ENCODE data around the gene KIFC3. TPM values are rescaled to one million over a fixed set of nuclear protein-coding genes. Genes with fewer than 3 reads are reported as not detected.

KIFC3 gene
- total RNA-seq, 1 donor from 2014 or later: not detected

DNA sequence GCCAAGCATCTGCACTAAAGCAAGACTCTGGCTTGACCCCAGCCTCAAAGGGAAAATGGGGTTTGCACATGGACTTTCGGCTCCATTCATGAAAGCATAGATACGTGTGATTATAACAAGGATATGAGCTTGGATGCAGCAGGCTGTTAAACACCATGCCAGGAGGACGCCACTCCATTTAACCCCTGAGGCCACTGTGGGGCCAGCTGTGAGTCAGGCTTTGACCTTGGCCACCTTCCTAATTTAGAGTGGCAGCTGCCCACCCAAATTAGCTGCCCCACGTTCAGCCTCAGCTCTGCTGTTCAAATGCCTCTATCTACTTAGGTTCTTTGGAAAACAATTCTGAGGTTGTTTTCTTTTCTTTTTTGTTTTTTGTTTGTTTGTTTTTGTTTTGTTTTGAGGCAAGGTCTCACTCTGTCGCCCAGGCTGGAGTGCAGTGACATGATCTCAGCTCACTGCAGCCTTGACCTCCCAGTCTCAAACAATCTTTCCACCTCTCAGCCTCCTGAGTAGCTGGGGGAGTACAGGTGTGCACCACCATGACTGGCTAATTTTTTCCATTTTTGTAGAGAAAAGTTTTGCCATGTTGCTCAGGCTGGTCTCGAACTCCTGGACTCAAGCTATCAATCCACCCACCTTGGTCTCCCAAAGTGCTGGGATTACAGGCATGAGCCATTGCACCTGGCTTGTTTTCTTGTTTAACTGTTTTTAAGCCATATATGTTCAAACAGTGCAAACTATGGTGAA is 23.2 kb upstream of the KIFC3 start:
- intact Hi-C loops (cut with micrococcal nuclease): no loop called here

DNA sequence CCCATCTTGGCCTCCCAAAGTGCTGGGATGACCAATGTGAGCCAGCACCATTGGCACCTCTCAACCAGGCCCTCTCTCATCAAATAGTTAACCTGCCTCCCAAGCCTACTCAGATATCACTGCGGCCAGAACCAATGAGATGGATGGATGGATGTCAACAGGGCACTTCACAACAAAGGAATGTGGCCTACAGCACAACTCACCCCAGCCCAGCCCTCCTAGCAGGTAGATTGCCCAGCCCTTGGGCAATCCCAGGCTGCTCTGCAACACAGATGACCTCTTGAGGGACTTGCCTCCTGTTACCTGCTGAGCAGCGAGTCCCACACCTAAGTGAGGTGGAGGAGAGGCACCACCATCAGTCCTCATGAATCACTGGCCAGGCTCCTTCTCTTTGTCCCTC is 22.6 kb upstream of the KIFC3 start:
- intact Hi-C loops (cut with micrococcal nuclease): no loop called here

DNA sequence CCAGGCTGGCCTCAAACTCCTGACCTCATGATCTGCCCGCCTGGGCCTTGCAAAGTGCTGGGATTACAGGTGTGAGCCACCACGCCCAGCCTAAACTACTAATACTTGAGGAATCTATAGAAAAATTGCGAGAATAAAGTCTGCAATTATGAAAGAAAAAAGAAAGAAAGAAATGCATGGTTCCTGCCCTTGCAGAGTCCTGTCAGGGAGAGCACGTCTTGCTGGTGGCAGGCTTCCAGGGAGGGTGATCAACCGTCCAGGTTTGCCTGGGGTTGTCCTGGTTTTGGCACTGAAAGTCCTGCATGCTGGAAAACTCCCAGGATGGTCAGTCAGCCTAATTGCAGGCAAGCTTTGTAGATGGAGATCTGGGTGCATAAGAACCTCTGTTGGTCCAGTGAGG is 21.5 kb upstream of the KIFC3 start:
- intact Hi-C loops (cut with micrococcal nuclease): no loop called here

DNA sequence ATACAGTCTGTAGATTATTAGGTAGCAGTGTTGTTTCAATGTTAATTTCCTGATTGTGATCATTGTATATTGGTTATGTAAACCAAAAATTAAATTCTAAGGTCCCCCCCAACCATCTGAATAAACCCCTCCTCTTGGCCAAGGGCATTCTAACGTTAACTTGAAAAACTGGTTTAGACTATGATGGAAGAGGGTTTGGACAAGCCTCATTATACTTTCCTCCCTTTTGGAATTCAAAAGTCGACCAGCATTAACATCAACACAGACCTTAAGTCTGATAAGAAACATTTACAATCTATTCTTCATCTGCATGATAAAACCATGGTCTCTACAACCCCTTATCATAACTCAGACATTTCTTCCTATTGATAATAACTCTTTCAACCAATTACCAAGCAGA is 20.6 kb upstream of the KIFC3 start:
- intact Hi-C loops (cut with micrococcal nuclease): no loop called here

DNA sequence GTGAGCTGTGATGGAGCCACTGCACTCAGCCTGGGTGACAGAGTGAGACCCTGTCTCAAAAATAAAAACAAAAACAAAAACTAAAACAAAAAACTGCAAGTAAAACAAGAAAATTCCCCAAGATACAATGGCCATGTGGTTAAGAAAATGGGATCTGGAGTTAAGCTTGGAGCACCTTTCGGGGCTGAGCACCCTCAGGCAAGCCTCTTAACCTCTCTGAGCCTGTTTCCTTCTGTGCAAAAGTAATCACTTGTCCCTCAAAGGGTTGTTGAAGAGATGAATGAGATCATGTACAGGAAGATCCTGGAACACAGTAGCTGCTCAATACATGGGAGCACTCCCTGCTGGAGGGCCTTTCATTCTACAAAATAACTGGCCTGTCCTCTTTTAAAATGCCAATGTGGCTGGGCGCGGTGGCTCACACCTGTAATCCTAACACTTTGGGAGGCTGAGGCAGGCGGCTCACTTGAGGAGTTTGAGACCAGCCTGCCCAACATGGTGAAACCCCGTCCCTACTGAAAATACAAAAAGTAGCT is 19.8 kb upstream of the KIFC3 start:
- intact Hi-C loops (cut with micrococcal nuclease): no loop called here

DNA sequence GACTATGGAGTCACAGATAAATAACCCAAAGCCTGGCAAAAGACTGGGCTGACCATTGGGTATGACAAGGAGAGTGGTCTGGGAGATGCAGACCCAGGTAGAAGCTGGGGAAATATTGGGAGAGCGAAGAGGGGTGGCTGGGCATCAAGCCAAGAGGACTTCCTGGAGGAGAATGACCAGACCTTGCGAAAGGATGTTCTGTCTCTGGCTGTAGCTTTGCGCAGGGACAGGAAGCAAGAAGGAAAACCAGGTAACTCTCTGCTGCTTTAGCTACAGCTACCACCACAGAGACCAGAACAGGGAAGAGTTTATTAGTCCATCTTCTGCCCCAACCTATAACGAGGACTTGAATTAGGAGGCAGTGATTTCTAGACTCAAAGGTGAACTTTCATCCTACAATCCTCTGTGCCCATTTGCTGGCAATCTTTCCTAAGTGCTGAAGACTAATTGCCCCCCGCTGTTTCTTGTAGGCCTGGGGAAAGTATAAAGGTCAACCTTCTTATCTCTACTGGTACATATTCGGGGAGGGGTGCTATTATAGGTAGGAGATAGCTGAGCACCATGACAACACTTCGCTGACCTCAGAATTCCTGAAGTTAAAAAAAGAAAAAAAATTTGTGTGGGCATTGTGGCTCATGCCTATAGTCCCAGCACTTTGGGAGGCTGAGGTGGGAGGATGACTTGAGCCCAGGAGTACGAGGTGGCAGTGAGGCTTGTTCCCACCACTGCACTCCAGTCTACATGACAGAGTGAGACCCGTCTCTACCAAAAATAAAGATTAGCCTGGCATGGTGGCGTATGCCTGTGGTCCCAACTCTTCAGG is 19.1 kb upstream of the KIFC3 start:
- intact Hi-C loops (cut with micrococcal nuclease): no loop called here

DNA sequence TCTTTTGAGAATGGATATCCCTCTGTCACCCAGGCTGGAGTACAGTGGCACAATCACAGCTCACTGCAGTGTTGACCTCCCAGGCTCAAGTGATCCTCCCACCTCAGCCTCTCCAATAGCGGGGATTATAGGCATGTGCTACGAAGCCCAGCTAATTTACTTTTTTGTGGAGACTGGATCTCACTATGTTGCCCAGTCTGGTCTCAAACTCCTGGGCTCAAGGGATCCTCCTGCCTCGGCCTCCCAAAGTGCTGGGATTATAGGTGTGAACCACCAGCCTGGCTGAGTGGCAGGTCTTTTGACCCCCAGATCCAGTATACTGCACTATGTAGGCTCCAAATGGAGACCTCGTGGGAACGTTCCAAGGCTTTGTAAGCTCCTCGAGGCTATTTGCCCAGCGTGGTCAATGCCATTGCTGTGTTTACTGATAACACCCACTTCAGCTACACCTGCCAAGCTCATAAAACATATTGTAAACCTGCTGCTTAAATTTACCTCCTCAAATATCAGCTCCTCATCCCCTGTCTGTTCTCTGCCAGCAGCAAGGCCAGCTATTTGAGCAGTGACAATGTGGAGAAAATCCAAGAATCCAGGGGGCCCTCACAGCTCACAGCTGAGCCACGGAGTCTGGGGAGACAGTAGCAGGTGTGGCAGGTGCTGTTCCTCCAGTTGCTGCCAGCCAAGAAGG is 16.2 kb upstream of the KIFC3 start:
- intact Hi-C loops (cut with micrococcal nuclease): no loop called here

DNA sequence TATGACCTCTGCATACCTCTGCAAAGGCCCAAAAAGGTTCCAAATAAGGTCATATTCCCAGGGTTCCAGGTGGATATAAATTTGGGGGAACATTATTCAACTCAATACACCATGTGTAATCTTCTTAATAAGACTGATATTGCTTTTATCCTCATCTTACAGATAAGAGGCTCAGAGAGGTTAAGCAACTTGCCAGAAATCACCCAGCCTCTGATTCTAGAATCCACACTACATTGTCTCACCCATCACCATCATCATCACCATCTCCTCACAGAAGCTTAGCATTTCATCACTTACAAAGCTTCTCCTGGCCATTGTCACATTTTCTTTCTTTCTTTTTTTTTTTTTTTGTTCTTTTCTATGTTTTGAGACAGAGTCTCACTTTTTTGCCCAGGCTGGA is 15.4 kb upstream of the KIFC3 start:
- intact Hi-C loops (cut with micrococcal nuclease): no loop called here

DNA sequence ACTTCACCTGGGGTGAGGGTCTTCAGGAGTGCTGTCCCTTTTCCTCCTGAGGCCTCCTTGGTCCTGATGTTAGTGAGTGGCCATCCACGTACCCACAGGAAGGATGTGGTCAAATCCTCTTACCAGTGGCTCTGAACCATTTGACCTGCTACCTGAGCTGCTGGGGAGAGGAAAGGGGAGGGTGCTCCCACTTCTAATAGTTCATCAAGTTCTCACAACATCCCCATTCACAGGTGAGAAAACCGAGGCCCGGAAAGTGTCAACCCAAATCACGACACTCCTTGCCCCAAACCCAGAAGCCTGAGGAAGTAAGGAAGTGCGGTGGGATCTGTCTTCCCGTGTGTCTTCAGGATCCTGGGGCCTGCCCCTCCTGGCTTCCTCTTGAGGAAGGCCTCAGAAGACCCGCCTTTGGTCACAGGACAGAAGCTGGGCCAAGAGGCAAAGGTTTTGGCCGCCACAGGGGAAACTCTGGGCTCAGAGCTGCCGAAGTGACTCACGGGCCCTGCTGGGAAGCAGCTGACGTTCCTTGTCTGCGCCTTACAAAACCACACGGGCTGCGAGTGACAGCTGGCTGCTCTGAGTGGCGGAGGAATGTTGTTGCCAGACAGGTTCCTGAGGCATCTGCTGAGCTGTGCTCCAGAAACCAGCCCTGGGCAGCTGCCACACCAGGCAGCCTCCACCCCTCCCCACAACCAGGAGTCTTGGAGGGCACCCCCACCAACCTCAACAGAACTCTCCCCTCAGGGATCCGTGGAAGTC is 13.9 kb upstream of the KIFC3 start:
- intact Hi-C loops (cut with micrococcal nuclease): no loop called here

DNA sequence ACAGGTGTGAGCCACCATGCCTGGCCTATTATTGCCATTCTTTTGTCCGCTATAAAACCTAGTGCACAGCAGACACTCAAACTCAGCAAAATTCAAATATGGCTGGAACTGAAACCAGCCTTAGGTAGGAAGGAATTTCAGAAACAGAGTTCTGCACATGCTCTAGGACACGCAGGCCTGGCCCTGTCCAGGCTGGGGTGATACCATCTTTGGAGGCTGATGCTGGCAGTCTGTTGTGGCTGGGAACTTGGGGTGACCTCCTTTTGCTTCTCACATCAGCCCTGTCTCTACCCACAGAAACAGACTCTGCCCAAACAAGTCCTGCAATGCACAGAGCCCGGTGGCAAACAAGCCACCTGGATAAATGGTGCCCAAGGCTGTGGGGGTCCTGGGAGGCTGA is 12.6 kb upstream of the KIFC3 start:
- intact Hi-C loops (cut with micrococcal nuclease): loop anchor here (5.0 kb wide), 2 partner anchors 82 to 382 kb away; partner anchors contain the start of gene CSNK2A2

DNA sequence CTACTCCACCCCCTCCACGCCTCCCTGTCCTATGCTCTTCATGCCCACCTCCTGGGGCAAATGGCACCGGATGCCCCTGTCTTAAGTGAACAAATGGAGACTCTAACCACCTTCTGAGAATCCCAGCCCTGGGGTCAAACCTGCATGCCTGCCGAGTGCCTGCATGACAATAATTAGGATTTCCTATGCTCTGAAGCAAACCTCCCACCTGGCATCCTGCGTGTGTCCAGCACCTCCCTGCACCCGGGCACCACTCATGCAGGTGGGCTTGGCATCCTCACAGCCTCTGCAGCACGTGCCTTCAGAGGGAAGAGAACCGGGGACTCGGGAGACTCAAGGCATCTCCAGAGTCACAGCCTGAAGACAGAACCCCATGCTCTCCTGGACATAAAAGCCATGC is 11.2 kb upstream of the KIFC3 start:
- intact Hi-C loops (cut with micrococcal nuclease): loop anchor here (5.0 kb wide), 2 partner anchors 84 to 384 kb away; partner anchors contain the start of gene CSNK2A2

DNA sequence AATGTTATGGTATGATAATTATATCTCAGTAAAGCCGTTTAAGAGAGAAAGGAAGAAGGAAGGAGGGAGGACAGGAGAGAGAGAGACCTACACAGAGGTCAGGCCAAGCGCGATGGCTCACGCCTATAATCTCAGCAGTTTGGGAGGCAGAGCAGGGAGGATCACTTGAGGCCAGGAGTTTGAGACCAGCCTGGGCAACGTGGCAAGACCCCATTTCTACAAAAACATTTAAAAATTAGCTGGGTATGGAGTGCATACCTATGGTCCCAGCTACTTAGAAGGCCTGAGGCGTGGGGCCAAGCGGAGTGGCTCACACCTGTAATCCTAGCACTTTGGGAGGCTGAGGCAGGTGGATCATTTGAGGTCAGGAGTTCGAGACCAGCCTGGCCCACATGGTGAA is 9.0 kb upstream of the KIFC3 start:
- intact Hi-C loops (cut with micrococcal nuclease): loop anchor here (2.0 to 5.0 kb wide), 3 partner anchors 55 to 386 kb away; partner anchors contain the start of gene CSNK2A2

DNA sequence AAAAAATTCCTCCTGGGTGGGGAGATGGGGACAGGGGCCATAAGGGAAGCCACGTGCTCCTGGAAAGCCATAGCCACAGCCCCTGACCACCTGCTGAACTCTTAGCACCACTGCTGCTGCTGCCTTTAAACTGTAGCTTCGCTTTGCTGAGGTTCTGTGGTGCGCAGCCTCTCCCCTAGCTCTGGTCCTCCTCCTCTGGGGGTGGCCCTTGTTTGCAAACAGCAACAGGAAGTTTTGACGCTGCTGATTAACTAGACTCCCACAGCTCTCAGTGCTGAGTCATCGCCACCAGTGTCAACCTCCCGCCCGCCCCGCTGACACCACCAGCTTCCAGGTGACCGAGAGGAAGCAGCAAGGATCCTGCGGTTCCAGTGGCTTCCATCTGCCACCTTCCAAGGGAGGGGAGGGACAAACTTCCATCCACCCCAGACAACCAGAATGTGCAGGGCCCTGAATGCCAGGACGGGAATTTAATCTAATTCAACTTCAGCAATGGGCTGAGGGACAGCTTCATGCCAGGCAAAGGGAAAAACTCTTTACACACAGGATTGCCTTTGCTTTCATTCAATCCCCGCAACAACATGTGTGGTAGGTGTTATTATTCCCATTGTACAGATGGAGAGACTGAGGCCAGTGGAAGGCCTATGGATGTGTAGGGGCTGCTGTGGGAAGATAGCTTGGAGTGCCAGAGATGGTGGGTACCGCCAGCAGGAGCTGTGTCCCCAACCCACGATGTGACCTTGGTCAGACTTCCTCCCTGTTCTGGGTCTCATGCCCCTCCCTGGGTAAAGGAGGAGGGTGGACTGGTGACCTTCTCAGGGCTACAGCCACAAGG is 8.1 kb upstream of the KIFC3 start:
- intact Hi-C loops (cut with micrococcal nuclease): loop anchor here (1.0 to 5.0 kb wide), 12 partner anchors 8 to 1359 kb away; partner anchors contain the start of genes CFAP20, CSNK2A2, KATNB1 and KIFC3

DNA sequence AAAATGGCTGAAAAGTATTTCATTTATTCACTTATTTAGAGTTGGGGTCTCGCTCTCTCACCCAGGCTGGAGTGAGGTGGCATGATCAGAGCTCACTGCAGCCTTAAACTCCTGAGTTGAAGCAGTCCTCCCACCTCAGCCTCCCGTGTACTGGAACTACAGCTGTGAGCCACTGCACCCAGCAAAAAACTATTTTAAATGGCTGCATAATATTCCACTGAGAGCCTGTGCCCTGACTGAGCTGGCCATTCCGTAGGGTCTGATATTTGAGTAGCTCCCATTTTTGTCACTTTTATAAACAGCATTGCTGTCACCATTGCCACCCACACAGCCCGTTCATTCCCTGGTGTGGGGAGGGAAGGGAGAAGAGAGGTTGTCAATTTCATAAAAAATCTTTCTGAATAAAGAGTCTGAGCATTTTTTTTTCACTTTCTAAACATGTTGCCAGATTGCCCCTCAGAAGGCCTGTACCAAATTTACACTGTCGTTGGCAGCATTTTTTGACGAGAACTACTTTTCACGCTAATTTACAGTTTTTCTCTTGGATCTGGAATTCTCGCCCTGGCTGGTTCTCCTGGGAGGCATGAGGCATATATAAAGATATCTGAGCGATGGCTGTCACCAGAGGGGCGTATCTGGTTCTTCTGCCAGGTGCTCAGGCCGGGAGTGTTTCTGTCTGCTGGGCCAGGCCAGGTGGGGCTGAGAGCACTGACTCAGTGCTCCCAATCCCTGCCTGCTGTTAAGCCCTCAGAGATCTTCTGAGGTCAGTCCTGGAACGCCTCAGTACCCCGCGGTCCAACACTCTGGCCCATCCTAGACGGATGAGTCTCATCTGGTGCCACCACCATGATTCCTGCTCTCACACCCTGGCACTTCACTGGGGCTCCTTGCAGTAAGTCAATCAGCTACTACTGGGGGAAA is 7.2 kb upstream of the KIFC3 start:
- intact Hi-C loops (cut with micrococcal nuclease): loop anchor here (1.0 to 5.0 kb wide), 12 partner anchors 7 to 1358 kb away; partner anchors contain the start of genes CFAP20, CSNK2A2, KATNB1 and KIFC3

DNA sequence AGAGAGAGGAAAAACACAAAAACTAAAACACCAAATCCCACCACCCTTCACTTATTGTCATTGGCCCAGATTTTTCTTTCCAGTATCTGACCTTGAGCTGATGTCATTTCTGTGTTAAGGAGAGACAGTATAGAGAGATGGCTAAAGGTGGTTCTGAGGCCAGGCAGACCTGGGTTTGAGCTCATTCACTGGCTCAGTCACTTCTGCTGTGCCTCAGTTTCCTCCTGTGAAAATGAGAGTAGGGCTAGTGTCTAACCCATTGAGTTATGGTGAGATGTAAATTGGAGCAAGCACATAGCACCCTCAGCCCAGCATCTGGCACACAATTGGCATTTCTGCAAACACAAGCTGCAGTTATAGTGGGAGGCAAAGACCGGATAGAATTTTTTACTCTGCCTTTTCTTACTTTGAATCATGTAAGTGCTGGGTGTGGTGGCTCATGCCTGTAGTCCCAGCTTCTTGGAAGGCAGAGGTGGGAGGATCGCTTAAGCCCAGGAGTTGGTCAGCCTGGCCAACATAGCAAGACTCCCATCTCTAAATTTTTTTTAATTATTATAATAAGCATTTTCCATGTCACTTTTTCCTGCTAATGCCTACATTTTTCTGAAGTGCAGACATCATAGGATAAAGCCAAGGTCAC is 6.4 kb upstream of the KIFC3 start:
- intact Hi-C loops (cut with micrococcal nuclease): loop anchor here (1.0 kb wide), 1 partner anchor 193 kb away; the partner anchor contains the start of gene USB1

DNA sequence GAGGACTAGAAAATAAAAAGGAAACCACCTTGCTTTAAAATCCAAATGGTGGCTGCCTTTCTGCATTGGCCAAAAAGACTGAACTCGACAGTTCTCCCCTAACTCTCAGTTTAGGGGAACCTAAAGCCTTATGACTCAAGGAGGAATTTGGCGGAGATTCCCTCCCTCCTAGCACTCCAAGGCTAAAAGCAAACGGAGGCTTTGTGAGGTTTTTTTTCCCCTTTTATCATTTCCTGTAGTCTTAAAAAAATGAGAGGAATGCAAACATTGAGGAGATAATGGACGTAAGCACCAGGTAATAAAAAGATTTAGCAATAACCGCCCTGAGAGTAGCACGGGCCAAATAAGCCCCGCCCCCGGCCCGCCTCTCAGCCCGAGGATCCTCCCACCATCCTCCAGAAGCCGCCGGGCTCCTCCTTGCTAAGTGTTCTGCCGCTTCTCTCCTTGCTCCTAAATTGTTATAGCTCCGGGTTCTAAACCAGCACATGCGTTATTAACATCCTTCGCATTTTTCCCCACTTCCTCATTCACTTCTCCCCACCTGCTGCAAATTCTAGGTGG is 5.8 kb upstream of the KIFC3 start:
- intact Hi-C loops (cut with micrococcal nuclease): loop anchor here (1.0 kb wide), 1 partner anchor 193 kb away; the partner anchor contains the start of gene USB1

DNA sequence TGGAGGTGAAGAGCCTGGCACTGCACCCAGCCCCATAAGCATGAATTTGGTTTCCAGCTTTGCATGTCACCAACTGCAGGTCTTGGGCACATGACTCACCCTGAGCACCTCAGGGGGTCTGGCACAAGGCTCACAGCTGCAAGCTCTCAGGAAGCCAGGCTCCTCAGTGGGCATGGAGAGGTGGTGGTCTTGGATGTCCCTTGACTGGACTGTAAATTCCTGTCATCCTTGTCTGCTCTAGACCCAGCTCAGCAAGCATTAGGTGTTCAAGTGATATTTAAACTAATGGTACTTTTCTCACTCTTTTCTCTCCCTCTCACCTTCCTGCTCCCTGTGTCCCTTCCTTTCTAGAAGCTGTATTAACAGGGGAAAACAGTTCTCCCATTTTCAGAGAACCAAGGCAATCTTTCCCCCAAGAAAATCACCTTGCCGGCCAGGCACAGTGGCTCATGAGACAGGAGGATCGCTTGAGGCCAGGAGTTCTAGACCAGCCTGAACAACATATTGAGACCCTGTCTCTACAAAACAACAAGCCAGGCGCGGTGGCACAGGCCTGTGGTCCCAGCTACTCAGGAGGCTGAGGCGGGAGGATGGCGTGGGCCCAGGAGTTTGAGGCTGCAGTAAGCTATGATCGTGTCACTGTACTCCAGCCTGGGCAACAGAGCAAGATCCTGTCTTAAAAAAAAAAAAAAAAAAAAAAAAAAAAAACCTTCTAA is 5.1 kb upstream of the KIFC3 start:
- intact Hi-C loops (cut with micrococcal nuclease): no loop called here

Data from T-helper 1 cell treated with Interleukin-12 subunit alpha and Interleukin-12 subunit beta and Interleukin-4 antibody, amounts not matched to agents 30 ng/mL and 1 ng/mL, for 36 hours (primary cell).